HL-60 (cell line): ENCODE measurements around the gene TNRC6A.

Experiments
- DNase-seq, 2 experiments: peaks; one replicate each; pipeline ENCODE4 v3.0.0-alpha.2; 2010 to 2020; ENCODE audit warnings: low read depth in 1 of 2, low spot score in 1 of 2
- H3K27ac ChIP-seq: fragments of 250-450 bp; sonication (Bioruptor Pico); replicated peaks from 2 replicates; pipeline ENCODE4 v1.5.1; 2020; ENCODE audit warnings: mild to moderate bottlenecking, moderate library complexity
- H3K27me3 ChIP-seq: fragments of 250-450 bp; sonication (Bioruptor Pico); 2 replicates; pipeline ENCODE4 v1.5.1; 2021; ENCODE audit warnings: mild to moderate bottlenecking, moderate library complexity; ENCODE audit not compliant: insufficient read depth, poor library complexity, severe bottlenecking
- H3K4me3 ChIP-seq: replicated peaks from 2 replicates; pipeline ENCODE4 v1.5.1; 2011; ENCODE audit warnings: mild to moderate bottlenecking, control low read depth, low read length; ENCODE audit not compliant: insufficient read depth
- CTCF ChIP-seq: IDR thresholded peaks from one replicate; pipeline ENCODE4 v1.5.1; 2011; ENCODE audit warnings: low read length, control low read depth, inconsistent platforms; ENCODE audit not compliant: insufficient read depth
- GABPA ChIP-seq: IDR thresholded peaks from 2 replicates; pipeline ENCODE4 v1.6.1; 2012; ENCODE audit warnings: low read depth
- POLR2AphosphoS5 ChIP-seq: IDR thresholded peaks from 2 replicates; pipeline ENCODE4 v1.6.1; 2012; ENCODE audit warnings: low read depth
- REST ChIP-seq: IDR thresholded peaks from 2 replicates; pipeline ENCODE4 v1.6.1; 2012; ENCODE audit warnings: low read depth; ENCODE audit not compliant: insufficient replicate concordance
- SPI1 ChIP-seq: IDR thresholded peaks from 2 replicates; pipeline ENCODE4 v1.6.1; 2012; ENCODE audit warnings: low read depth, mild to moderate bottlenecking, borderline replicate concordance
- long read RNA-seq: library from polyadenylated mRNA; unstranded; transcript quantifications from one replicate; pipeline ENCODE4 v2.0.0, GENCODE V29; 2020

TNRC6A gene
- long read RNA-seq, partial matches to known transcripts, result 13 of 21 reads
- long read RNA-seq, other reads (novel, unspliced or antisense), result 8 of 21 reads

- Histone ChIP-seq H3K4me3 (peak within 1 kb of the TSS; percentile 90), H3K27me3 (no peaks in the 10 kb centered on the region), H3K27ac (peak within 1 kb of the TSS; percentile 93)
- TF ChIP-seq REST (no peak), CTCF (no peak), GABPA (peak; percentile 98), POLR2AphosphoS5 (peak; percentile 43; the same call in 1 of the 2 replicates), SPI1 (no peak)
- DNase-seq, result peak; percentile 65 to 85
Observed at GRCh38 chr16:24729243-24729950, at the start of gene TNRC6A. TSS of gene TNRC6A (plus strand) at chr16:24729651. CDS start at chr16:24729842, 191 bp downstream.

GRCh38 chr16:24681793-24682192 is 47.7 kb upstream of the TNRC6A start:
- no peak for TF ChIP-seq POLR2AphosphoS5
- no peak for TF ChIP-seq CTCF
- TF ChIP-seq GABPA, result no peak
- no peak for TF ChIP-seq SPI1
- TF ChIP-seq REST, result no peak
- Histone ChIP-seq H3K27me3 (no peaks in the 10 kb centered on the region), H3K27ac (no peak overlapping the region), H3K4me3 (no peak overlapping the region)
- no peak for DNase-seq

GRCh38 chr16:24683250-24683649 is 46.2 kb upstream of the TNRC6A start:
- no peak for DNase-seq
- no peaks in the 10 kb centered on the region for H3K27me3 ChIP-seq
- no peak overlapping the region for H3K27ac ChIP-seq
- TF ChIP-seq GABPA, result no peak
- TF ChIP-seq REST, result no peak
- no peak for TF ChIP-seq POLR2AphosphoS5
- no peak for TF ChIP-seq CTCF
- no peak for TF ChIP-seq SPI1
- no peak overlapping the region for H3K4me3 ChIP-seq
